WTC11 (cell line): Measurements from ENCODE around the gene SOX8. TPM values are rescaled to one million over a fixed set of nuclear protein-coding genes. Genes with fewer than 3 reads are reported as not detected.

Source experiments
- ATAC-seq: fragments of 200-7000 bp; cut with Tn5 transposase; 2 replicates; pipeline ENCODE4 v1.10.0; 2021; ENCODE audit warnings: mild to moderate bottlenecking, moderate library complexity
- CTCF ChIA-PET: fragments of 300-600 bp; sonication (Branson Sonifier 250); formaldehyde crosslinking; loops from one replicate; lab custom pipeline; 2021; ENCODE audit warnings: antibody characterized with exemption; lab: Charles Lee
- POLR2A ChIA-PET: fragments of 350-600 bp; sonication (Branson Sonifier 250); formaldehyde crosslinking; loops from one replicate; lab custom pipeline; 2021; ENCODE audit warnings: antibody characterized with exemption; lab: Charles Lee
- DNase-seq: peaks from one replicate; pipeline ENCODE4 v3.0.0; 2021; ENCODE audit warnings: low spot score
- H3K27ac Mint-ChIP-seq: 2 replicates; pipeline ENCODE4 v1.8.0; 2021; ENCODE audit warnings: mixed read lengths
- H3K27me3 Mint-ChIP-seq: 2 replicates; pipeline ENCODE4 v1.8.0; 2021; ENCODE audit warnings: low read depth, mild to moderate bottlenecking, moderate library complexity, mixed read lengths
- H3K36me3 Mint-ChIP-seq: 2 replicates; pipeline ENCODE4 v1.8.0; 2021; ENCODE audit warnings: mixed read lengths
- H3K4me1 Mint-ChIP-seq: 2 replicates; pipeline ENCODE4 v1.8.0; 2022; ENCODE audit warnings: mixed read lengths
- H3K4me3 Mint-ChIP-seq: 2 replicates; pipeline ENCODE4 v1.8.0; 2021; ENCODE audit warnings: mild to moderate bottlenecking, moderate library complexity, mixed read lengths
- H3K9me3 Mint-ChIP-seq: 2 replicates; pipeline ENCODE4 v1.8.0; 2021; ENCODE audit warnings: mixed read lengths
- AFF4 ChIP-seq: sonication (generic); formaldehyde crosslinking; IDR thresholded peaks from 2 replicates; pipeline ENCODE4 v1.8.1; 2023; ENCODE audit warnings: mild to moderate bottlenecking, missing genetic modification reagents, borderline replicate concordance
- ATF1 ChIP-seq: sonication (generic); formaldehyde crosslinking; IDR thresholded peaks from 2 replicates; pipeline ENCODE4 v1.8.1; 2023; ENCODE audit warnings: mild to moderate bottlenecking, moderate library complexity, missing genetic modification reagents
- ATF3 ChIP-seq: sonication (generic); formaldehyde crosslinking; conservative IDR thresholded peaks from 2 replicates; pipeline ENCODE4 v1.8.1; 2022; ENCODE audit warnings: mild to moderate bottlenecking, missing genetic modification reagents
- CBFB ChIP-seq: sonication (generic); formaldehyde crosslinking; IDR thresholded peaks from 2 replicates; pipeline ENCODE4 v1.8.1; 2022; ENCODE audit warnings: mild to moderate bottlenecking, low read depth, missing genetic modification reagents
- CDX4 ChIP-seq: fragments of 250-450 bp; sonication (Bioruptor Pico); IDR thresholded peaks from 2 replicates; pipeline ENCODE4 v1.9.0; 2021; ENCODE audit warnings: moderate library complexity, mild to moderate bottlenecking, inconsistent platforms, borderline replicate concordance
- CTCF ChIP-seq: fragments of 200-600 bp; IDR thresholded peaks from 2 replicates; pipeline ENCODE4 v1.8.0; 2022; ENCODE audit warnings: antibody characterized with exemption
- E2F1 ChIP-seq: sonication (generic); formaldehyde crosslinking; IDR thresholded peaks from 2 replicates; pipeline ENCODE4 v1.8.0; 2022; ENCODE audit warnings: mild to moderate bottlenecking, missing genetic modification reagents
- ELF4 ChIP-seq: sonication (generic); formaldehyde crosslinking; IDR thresholded peaks from 2 replicates; pipeline ENCODE4 v1.8.1; 2022; ENCODE audit warnings: low read depth, mild to moderate bottlenecking, moderate library complexity, missing genetic modification reagents
- EMX1 ChIP-seq: fragments of 250-450 bp; sonication (Bioruptor Pico); IDR thresholded peaks from 2 replicates; pipeline ENCODE4 v1.8.0; 2021; ENCODE audit warnings: mild to moderate bottlenecking
- ERG ChIP-seq: fragments of 250-450 bp; sonication (Bioruptor Pico); IDR thresholded peaks from 2 replicates; pipeline ENCODE4 v1.8.0; 2021; ENCODE audit warnings: mild to moderate bottlenecking
- ESRRA ChIP-seq: sonication (generic); formaldehyde crosslinking; IDR thresholded peaks from 2 replicates; pipeline ENCODE4 v1.8.1; 2022; ENCODE audit warnings: mild to moderate bottlenecking, missing genetic modification reagents, borderline replicate concordance
- FOXP4 ChIP-seq: sonication (generic); formaldehyde crosslinking; IDR thresholded peaks from 2 replicates; pipeline ENCODE4 v1.8.0; 2022; ENCODE audit warnings: mild to moderate bottlenecking, missing genetic modification reagents
- GTF2I ChIP-seq: fragments of 250-450 bp; sonication (Bioruptor Pico); conservative IDR thresholded peaks from 2 replicates; pipeline ENCODE4 v1.4.0; 2021; ENCODE audit warnings: mild to moderate bottlenecking
- MAX ChIP-seq: sonication (generic); formaldehyde crosslinking; IDR thresholded peaks from 2 replicates; pipeline ENCODE4 v1.8.0; 2022; ENCODE audit warnings: mild to moderate bottlenecking, missing genetic modification reagents
- MYBL2 ChIP-seq: sonication (generic); formaldehyde crosslinking; IDR thresholded peaks from 2 replicates; pipeline ENCODE4 v1.8.1; 2023; ENCODE audit warnings: mild to moderate bottlenecking, moderate library complexity, missing genetic modification reagents
- NR2C2 ChIP-seq: sonication (generic); formaldehyde crosslinking; IDR thresholded peaks from 2 replicates; pipeline ENCODE4 v1.8.0; 2022; ENCODE audit warnings: mild to moderate bottlenecking, missing genetic modification reagents
- RELA ChIP-seq: sonication (generic); formaldehyde crosslinking; IDR thresholded peaks from 2 replicates; pipeline ENCODE4 v1.8.1; 2022; ENCODE audit warnings: missing genetic modification reagents, mild to moderate bottlenecking, borderline replicate concordance
- SMAD3 ChIP-seq: sonication (generic); formaldehyde crosslinking; IDR thresholded peaks from 2 replicates; pipeline ENCODE4 v1.8.0; 2022; ENCODE audit warnings: missing genetic modification reagents, mild to moderate bottlenecking, borderline replicate concordance
- TP53 ChIP-seq: sonication (generic); formaldehyde crosslinking; IDR thresholded peaks from 2 replicates; pipeline ENCODE4 v1.8.1; 2023; ENCODE audit warnings: mild to moderate bottlenecking, missing genetic modification reagents
- ZNF138 ChIP-seq: sonication (generic); formaldehyde crosslinking; conservative IDR thresholded peaks from 2 replicates; pipeline ENCODE4 v1.8.1; 2022; ENCODE audit warnings: mild to moderate bottlenecking, moderate library complexity, missing genetic modification reagents
- ZNF219 ChIP-seq: sonication (generic); formaldehyde crosslinking; IDR thresholded peaks from 2 replicates; pipeline ENCODE4 v1.8.0; 2023; ENCODE audit warnings: missing genetic modification reagents, mild to moderate bottlenecking, borderline replicate concordance
- ZNF416 ChIP-seq: fragments of 250-450 bp; sonication (Bioruptor Pico); IDR thresholded peaks from 2 replicates; pipeline ENCODE4 v1.9.0; 2021; ENCODE audit warnings: mild to moderate bottlenecking, inconsistent platforms
- ZSCAN18 ChIP-seq: fragments of 250-450 bp; sonication (Bioruptor Pico); IDR thresholded peaks from 2 replicates; pipeline ENCODE4 v2.1.2; 2022; ENCODE audit warnings: mild to moderate bottlenecking, moderate library complexity
- total RNA-seq: library from RNA; stranded (reverse); gene quantifications from 3 replicates; pipeline ENCODE4 v1.2.3, GENCODE V29; 2021

The SOX8 gene
- total RNA-seq, 1 experiment from 2014 or later = 12.3 TPM

- ATAC-seq (no peak), DNase-seq (no peak)
- no peaks in the 10 kb centered on the region for H3K27me3 Mint-ChIP-seq
- H3K36me3 Mint-ChIP-seq = no peaks in the 10 kb centered on the region
- no peaks in the 10 kb centered on the region for H3K4me1 Mint-ChIP-seq
- CTCF ChIA-PET = no interaction called here
- H3K9me3 Mint-ChIP-seq = no peaks in the 10 kb centered on the region
- no peak overlapping the region for H3K4me3 Mint-ChIP-seq
- POLR2A ChIA-PET = no interaction called here
- H3K27ac Mint-ChIP-seq = no peak overlapping the region
- no peak for TF ChIP-seq GTF2I (CRISPR knock-in tag)
- no peak for TF ChIP-seq MYBL2 (CRISPR knock-in tag)
- no peak for TF ChIP-seq ZNF138
- no peak for TF ChIP-seq E2F1 (CRISPR knock-in tag)
- TF ChIP-seq EMX1 = no peak
- TF ChIP-seq CDX4 (CRISPR knock-in tag) = no peak
- no peak for TF ChIP-seq ATF1
- no peak for TF ChIP-seq AFF4 (CRISPR knock-in tag)
Measured at GRCh38 chr16:1022466-1022865, 40.9 kb downstream of the SOX8 start.

GRCh38 chr16:1024138-1024537, 42.6 kb downstream of the SOX8 start:
- Mint-ChIP-seq H3K27me3 (no peaks in the 10 kb centered on the region), H3K9me3 (no peaks in the 10 kb centered on the region), H3K4me3 (no peak overlapping the region), H3K36me3 (no peaks in the 10 kb centered on the region), H3K4me1 (no peaks in the 10 kb centered on the region), H3K27ac (no peak overlapping the region)
- POLR2A ChIA-PET = no interaction called here
- DNase-seq (no peak), ATAC-seq (no peak)
- CTCF ChIA-PET = interaction anchor here (1.2 kb wide), 1 partner anchor 33 kb away, joined by 4 read pairs; no protein-coding TSS in a partner anchor
- TF ChIP-seq SMAD3 (CRISPR knock-in tag) = no peak
- no peak for TF ChIP-seq ELF4
- TF ChIP-seq MYBL2 (CRISPR knock-in tag) = no peak
- no peak for TF ChIP-seq ZSCAN18 (CRISPR knock-in tag)
- TF ChIP-seq ATF3 = no peak
- TF ChIP-seq ZNF138 = no peak
- no peak for TF ChIP-seq ESRRA (CRISPR knock-in tag)
- TF ChIP-seq ERG (CRISPR knock-in tag) = no peak
- TF ChIP-seq CTCF = no peak
- TF ChIP-seq FOXP4 (CRISPR knock-in tag) = no peak
- no peak for TF ChIP-seq TP53 (CRISPR knock-in tag)
- TF ChIP-seq RELA (CRISPR knock-in tag) = no peak
- TF ChIP-seq NR2C2 (CRISPR knock-in tag) = no peak
- no peak for TF ChIP-seq ZNF416 (CRISPR knock-in tag)
- no peak for TF ChIP-seq ZNF219 (CRISPR knock-in tag)
- TF ChIP-seq MAX (CRISPR knock-in tag) = no peak
- no peak for TF ChIP-seq CBFB
